ENCODE data around the gene CCDC33. TPM values are rescaled to one million over a fixed set of nuclear protein-coding genes. Genes with fewer than 3 reads are reported as not detected.

Gene CCDC33
- total RNA-seq, 4 donors from 2014 or later: 0.13 TPM; not detected in 3

DNA sequence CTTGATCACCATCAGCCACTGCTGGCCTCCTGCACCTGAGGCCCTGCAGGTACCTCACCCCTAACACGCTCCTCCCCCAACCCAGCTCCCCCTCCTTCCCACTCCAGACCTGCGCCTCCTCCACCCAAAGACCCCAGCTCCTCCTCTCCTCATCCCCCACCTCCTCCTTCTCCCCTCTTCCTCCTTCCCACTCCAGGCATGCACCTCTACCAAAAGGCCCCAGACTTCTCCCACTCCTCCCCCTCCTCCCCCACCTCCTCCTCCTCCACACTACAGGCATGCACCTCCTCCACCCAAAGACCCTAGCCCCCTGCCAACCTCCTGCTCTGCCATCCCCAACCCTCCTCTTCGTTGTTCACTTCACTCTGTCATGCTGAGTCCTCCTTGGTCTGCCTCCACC is 88.6 kb downstream of the CCDC33 start:
- intact Hi-C loops (cut with DNase I): loop anchor here (10.0 kb wide), 1 partner anchor 950 kb away; no protein-coding TSS in a partner anchor
- 58 to 70% methylated on average over 3 of the region's 3 CpGs for WGBS, 2 donors

DNA sequence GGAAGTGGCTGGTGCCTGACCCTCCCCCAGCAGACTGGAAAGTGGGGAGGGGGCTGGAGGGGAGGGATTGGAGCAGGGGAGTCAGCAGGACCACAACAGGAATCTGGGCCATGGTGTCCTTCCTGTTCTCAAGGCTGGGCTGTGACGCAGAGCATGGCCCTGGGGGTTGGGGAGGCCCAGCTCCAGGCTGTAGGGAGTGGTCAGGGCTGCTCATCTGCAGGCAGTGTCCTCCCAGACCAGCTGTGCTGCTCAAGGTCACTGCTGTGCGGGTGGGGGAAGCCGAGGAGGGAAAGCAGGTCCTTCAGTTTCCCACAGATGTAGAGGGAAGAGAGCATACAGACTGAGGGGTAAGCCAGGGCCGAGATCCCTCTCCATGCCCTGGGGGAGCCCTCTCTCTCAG is 90.6 kb downstream of the CCDC33 start:
- WGBS, 2 donors: 57 to 58% methylated on average over 3 to 4 of the region's 4 CpGs
- TF ChIP-seq, protein P1, sequence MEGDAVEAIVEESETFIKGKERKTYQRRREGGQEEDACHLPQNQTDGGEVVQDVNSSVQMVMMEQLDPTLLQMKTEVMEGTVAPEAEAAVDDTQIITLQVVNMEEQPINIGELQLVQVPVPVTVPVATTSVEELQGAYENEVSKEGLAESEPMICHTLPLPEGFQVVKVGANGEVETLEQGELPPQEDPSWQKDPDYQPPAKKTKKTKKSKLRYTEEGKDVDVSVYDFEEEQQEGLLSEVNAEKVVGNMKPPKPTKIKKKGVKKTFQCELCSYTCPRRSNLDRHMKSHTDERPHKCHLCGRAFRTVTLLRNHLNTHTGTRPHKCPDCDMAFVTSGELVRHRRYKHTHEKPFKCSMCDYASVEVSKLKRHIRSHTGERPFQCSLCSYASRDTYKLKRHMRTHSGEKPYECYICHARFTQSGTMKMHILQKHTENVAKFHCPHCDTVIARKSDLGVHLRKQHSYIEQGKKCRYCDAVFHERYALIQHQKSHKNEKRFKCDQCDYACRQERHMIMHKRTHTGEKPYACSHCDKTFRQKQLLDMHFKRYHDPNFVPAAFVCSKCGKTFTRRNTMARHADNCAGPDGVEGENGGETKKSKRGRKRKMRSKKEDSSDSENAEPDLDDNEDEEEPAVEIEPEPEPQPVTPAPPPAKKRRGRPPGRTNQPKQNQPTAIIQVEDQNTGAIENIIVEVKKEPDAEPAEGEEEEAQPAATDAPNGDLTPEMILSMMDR (IDR thresholded peaks at IDR 0.05): no peak
- TF ChIP-seq POLR2A (IDR thresholded peaks at IDR 0.05): no peak
- DNase-seq: no peak
- no peaks in the 10 kb centered on the region for H3K4me1 ChIP-seq
- H3K4me3 ChIP-seq (replicated peaks in 1 of 3): no peak overlapping the region
- H3K9me3 ChIP-seq: no peaks in the 10 kb centered on the region
- no peak overlapping the region for H3K27ac ChIP-seq
- no peaks in the 10 kb centered on the region for H3K27me3 ChIP-seq
- no peaks in the 10 kb centered on the region for H3K36me3 ChIP-seq
- intact Hi-C loops (cut with DNase I): loop anchor here (10.0 kb wide), 1 partner anchor 948 kb away; no protein-coding TSS in a partner anchor

More for the DNA sequence above, 88.6 kb downstream of the CCDC33 start:
- no peak for TF ChIP-seq POLR2A (IDR thresholded peaks at IDR 0.05)
- TF ChIP-seq, protein P1 (IDR thresholded peaks at IDR 0.05): no peak
- Histone ChIP-seq H3K27ac (no peak overlapping the region), H3K4me3 (replicated peaks in 1 of 3) (no peak overlapping the region), H3K4me1 (no peaks in the 10 kb centered on the region), H3K27me3 (no peaks in the 10 kb centered on the region), H3K36me3 (no peaks in the 10 kb centered on the region), H3K9me3 (no peaks in the 10 kb centered on the region)
- no peak for DNase-seq

DNA sequence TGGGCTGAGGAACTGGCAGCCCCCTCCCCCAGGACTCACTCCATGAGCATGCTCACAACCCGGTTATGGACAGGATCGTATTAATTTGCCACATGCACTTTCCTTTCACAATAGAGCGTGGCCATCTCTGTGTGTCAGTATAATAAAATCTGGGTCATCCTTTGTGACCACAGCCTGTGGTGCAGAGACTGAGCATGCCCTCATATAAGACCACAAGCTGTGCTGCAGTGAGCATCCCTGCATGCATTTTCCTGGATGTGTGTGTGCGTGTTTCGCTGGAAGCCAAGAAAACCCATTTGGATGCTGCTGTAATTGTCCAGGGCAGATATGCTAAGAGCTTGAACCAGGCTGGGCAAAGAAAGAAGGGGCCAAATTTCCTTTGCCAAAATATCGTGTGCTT is 91.6 kb downstream of the CCDC33 start:
- intact Hi-C loops (cut with DNase I): loop anchor here (10.0 kb wide), 1 partner anchor 947 kb away; no protein-coding TSS in a partner anchor
- no peaks in the 10 kb centered on the region for H3K36me3 ChIP-seq

DNA sequence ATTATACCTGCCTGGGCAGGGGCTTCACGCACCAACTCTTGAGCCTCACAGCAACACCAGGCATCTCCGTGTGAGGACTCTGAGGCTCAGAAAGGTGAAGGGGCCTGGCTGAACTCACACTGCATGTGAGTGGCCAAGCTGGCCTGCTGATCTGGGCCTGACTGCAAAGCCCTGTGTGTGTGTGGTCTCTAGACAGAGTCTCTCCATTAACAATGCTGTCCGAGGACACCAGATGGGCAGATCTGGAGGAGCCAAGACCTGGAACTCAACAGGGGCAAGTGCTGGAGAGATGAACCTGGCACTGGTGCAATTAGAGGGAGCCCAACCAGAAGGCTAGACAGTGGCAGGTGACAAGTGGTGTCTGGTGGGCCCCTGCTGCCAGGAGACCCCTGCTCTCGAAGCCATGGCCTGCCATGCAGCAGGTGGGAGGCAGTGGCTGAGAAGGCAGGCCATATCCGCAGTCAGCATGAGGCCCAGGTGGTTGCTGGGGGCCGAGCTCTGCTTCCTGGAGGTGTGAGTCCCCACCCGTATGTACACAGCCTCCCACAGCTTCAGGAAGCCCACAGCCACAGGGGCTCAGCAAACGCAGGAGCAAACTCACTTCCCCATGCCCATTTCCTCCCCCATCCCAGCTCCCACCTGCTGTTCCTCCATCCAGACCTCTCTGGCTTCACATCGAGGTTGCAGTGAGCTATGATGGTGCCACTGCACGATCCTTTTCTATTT is 92.4 kb downstream of the CCDC33 start:
- TF ChIP-seq, protein P1 (IDR thresholded peaks at IDR 0.05): no peak
- no peak for TF ChIP-seq POLR2A (IDR thresholded peaks at IDR 0.05)
- H3K27ac ChIP-seq: no peak overlapping the region
- H3K4me3 ChIP-seq (replicated peaks in 1 of 3): no peak overlapping the region
- H3K4me1 ChIP-seq: no peaks in the 10 kb centered on the region
- H3K36me3 ChIP-seq: no peaks in the 10 kb centered on the region
- no peaks in the 10 kb centered on the region for H3K9me3 ChIP-seq
- no peaks in the 10 kb centered on the region for H3K27me3 ChIP-seq
- 59 to 61% methylated on average over 7 to 9 of the region's 10 CpGs for WGBS, 2 donors
- no peak for DNase-seq
- intact Hi-C loops (cut with DNase I): loop anchor here (10.0 kb wide), 1 partner anchor 946 kb away; no protein-coding TSS in a partner anchor

More for the DNA sequence above, 91.6 kb downstream of the CCDC33 start:
- Histone ChIP-seq H3K9me3 (no peaks in the 10 kb centered on the region), H3K27ac (no peak overlapping the region), H3K27me3 (no peaks in the 10 kb centered on the region), H3K4me3 (replicated peaks in 1 of 3) (no peak overlapping the region), H3K4me1 (no peaks in the 10 kb centered on the region)
- TF ChIP-seq POLR2A (IDR thresholded peaks at IDR 0.05): no peak
- TF ChIP-seq, protein P1 (IDR thresholded peaks at IDR 0.05): no peak
- 78 to 86% methylated on average over 6 of the region's 6 CpGs for WGBS, 2 donors
- no peak for DNase-seq

DNA sequence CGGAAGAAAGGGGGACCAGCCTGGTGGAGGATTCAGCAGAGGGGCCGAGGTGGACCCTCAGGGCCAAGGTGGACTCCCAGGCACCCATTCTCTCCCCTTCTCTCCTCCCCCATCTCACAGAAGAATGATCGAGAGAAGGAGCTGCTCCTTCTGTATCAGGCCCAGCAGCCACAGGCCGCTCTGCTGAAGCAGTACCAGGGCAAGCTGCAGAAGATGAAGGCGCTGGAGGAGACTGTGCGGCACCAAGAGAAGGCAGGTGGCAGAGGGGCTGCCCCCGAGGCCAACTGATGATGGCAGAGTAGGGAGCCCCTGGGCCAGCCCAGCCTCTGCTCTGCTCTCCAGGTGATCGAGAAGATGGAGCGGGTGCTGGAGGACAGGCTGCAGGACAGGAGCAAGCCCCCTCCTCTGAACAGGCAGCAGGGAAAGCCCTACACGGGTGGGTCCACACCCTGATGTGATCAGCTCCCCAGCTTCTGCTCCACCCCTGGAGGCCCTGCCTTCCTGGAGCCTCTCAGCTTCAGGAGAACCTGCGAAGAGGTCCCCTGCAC is 94.8 kb downstream of the CCDC33 start:
- Histone ChIP-seq H3K9me3 (no peaks in the 10 kb centered on the region), H3K4me1 (no peaks in the 10 kb centered on the region), H3K27ac (no peak overlapping the region), H3K27me3 (no peaks in the 10 kb centered on the region), H3K4me3 (replicated peaks in 1 of 3) (no peak overlapping the region), H3K36me3 (no peaks in the 10 kb centered on the region)
- 78 to 83% methylated on average over 6 to 10 of the region's 11 CpGs for WGBS, 2 donors
- no peak for DNase-seq
- intact Hi-C loops (cut with DNase I): no loop called here
- TF ChIP-seq POLR2A (IDR thresholded peaks at IDR 0.05): no peak
- TF ChIP-seq, protein P1 (IDR thresholded peaks at IDR 0.05): no peak
